ENCODE results near the gene MTX2. TPM values are rescaled to one million over a fixed set of nuclear protein-coding genes. Genes with fewer than 3 reads are reported as not detected.

The MTX2 gene
- total and polyA plus RNA-seq, 2 experiments from 2014 or later = 47.9 to 61.8 TPM

DNA sequence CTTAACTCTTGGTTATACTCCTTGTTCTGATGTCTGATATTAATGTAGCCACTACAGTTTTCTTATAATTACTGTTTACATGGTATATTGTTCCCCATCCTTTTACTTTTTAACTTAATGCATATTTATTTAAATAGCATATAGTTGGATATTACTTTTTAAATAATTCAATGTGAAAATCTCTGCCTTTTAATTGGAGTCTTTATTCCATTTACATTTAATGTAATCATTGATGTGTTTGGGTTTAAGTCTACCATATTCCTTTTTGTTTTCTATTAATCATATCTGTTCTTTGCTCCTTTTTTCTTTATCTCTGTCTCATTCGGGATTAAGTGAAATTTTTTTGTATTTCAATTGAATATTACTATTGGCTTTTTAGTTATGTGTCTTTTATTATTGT lies 109.1 kb downstream of the MTX2 start:
- Histone ChIP-seq H2AFZ (no peak overlapping the region), H3K36me3 (ENCODE audit: low read depth) (no peaks in the 10 kb centered on the region), H3K4me2 (ENCODE audit: unreplicated experiment) (no peak overlapping the region), H3K4me1 (ENCODE audit: insufficient read depth) (no peaks in the 10 kb centered on the region), H3K9ac (no peak overlapping the region), H3K4me3 (no peak overlapping the region), H3K27ac (no peak overlapping the region), H3K9me3 (ENCODE audit: low read depth) (peaks cover 4% of the 10 kb centered on the region), H3K79me2 (ENCODE audit: insufficient read depth) (no peaks in the 10 kb centered on the region), H3K27me3 (replicated peaks; ENCODE audit: insufficient read depth) (no peaks in the 10 kb centered on the region), H3K9me2 (ENCODE audit: insufficient read depth) (no peaks in the 10 kb centered on the region), H3F3A (ENCODE audit: insufficient read depth) (no peaks in the 10 kb centered on the region), H4K20me1 (ENCODE audit: insufficient read depth) (no peaks in the 10 kb centered on the region)
- in situ Hi-C loops (cut with MboI) = no loop called here
- DNase-seq = no peak
- TF ChIP-seq EZH2phosphoT487 (IDR thresholded peaks at IDR 0.05; ENCODE audit: insufficient read depth, low read depth) (no peak), EZH2 (IDR thresholded peaks at IDR 0.05; ENCODE audit: insufficient read depth, poor library complexity, severe bottlenecking) (no peak)
- 62 to 74% methylated on average over 1 of the region's 1 CpG for WGBS, 2 experiments (ENCODE audit: low coverage in 1 of 2, low lambda C conversion rate in 2 of 2, missing lambda C conversion rate in 2 of 2)

DNA sequence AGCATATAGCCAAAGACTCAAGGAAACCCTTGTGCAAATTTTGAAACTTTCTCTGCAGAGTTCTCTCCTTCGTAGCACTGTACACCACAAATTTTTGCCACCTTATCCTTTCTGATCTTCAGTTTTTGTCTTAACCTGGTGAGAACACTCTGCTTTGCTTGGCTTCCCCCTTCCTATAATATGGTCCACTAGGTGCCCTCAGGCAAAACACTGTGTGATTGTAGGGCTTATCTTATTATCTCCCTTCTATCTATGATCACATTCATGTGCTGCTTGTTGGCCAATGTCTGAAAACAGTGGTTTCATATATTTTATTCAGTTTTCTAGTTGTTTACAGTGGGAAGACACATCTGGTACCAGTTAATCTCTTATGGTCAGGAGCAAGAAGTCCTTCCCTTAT lies 111.1 kb downstream of the MTX2 start:
- in situ Hi-C loops (cut with MboI) = no loop called here
- Histone ChIP-seq H3K27me3 (replicated peaks; ENCODE audit: insufficient read depth) (no peaks in the 10 kb centered on the region), H3F3A (ENCODE audit: insufficient read depth) (no peaks in the 10 kb centered on the region), H4K20me1 (ENCODE audit: insufficient read depth) (no peaks in the 10 kb centered on the region), H3K4me1 (ENCODE audit: insufficient read depth) (no peaks in the 10 kb centered on the region), H3K4me3 (no peak overlapping the region), H3K27ac (no peak overlapping the region), H3K36me3 (ENCODE audit: low read depth) (no peaks in the 10 kb centered on the region), H3K4me2 (ENCODE audit: unreplicated experiment) (no peak overlapping the region), H3K9ac (no peak overlapping the region), H3K9me2 (ENCODE audit: insufficient read depth) (no peaks in the 10 kb centered on the region), H3K79me2 (ENCODE audit: insufficient read depth) (no peaks in the 10 kb centered on the region), H2AFZ (no peak overlapping the region), H3K9me3 (ENCODE audit: low read depth) (peaks cover 4% of the 10 kb centered on the region)
- DNase-seq = no peak
- TF ChIP-seq EZH2phosphoT487 (IDR thresholded peaks at IDR 0.05; ENCODE audit: insufficient read depth, low read depth) (no peak), EZH2 (IDR thresholded peaks at IDR 0.05; ENCODE audit: insufficient read depth, poor library complexity, severe bottlenecking) (no peak)
- 33 to 50% methylated on average over 1 of the region's 1 CpG for WGBS, 2 experiments (ENCODE audit: low coverage in 1 of 2, low lambda C conversion rate in 2 of 2, missing lambda C conversion rate in 2 of 2)

DNA sequence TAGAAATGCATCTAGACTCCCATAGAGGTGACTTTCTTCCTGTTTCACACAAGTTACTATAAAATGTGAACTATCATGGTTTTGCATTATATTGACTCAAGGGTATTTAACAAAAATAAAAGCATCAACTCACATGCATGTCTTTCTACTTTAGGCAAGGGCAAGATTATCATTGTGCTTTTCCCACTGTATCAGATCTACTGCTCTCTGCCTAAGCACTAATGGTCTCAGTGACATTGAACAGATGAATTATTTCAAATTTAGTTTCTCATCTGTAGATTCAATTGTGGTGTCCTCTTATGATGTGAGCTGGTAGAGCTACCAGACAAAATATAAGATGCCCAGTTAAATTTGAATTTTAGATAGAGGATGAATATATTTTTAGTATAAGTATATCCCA lies 113.9 kb downstream of the MTX2 start:
- no peak for DNase-seq
- no peaks in the 10 kb centered on the region for H3F3A ChIP-seq (ENCODE audit: insufficient read depth)
- H3K36me3 ChIP-seq (ENCODE audit: low read depth) = no peaks in the 10 kb centered on the region
- in situ Hi-C loops (cut with MboI) = no loop called here
- no peak overlapping the region for H2AFZ ChIP-seq
- H3K4me1 ChIP-seq (ENCODE audit: insufficient read depth) = no peaks in the 10 kb centered on the region
- H3K79me2 ChIP-seq (ENCODE audit: insufficient read depth) = no peaks in the 10 kb centered on the region
- H3K4me3 ChIP-seq = no peak overlapping the region
- peaks cover 4% of the 10 kb centered on the region for H3K9me3 ChIP-seq (ENCODE audit: low read depth)
- H3K27me3 ChIP-seq (replicated peaks; ENCODE audit: insufficient read depth) = no peaks in the 10 kb centered on the region
- H3K9ac ChIP-seq = no peak overlapping the region
- no peak overlapping the region for H3K27ac ChIP-seq
- no peaks in the 10 kb centered on the region for H3K9me2 ChIP-seq (ENCODE audit: insufficient read depth)
- no peaks in the 10 kb centered on the region for H4K20me1 ChIP-seq (ENCODE audit: insufficient read depth)
- H3K4me2 ChIP-seq (ENCODE audit: unreplicated experiment) = no peak overlapping the region
- TF ChIP-seq EZH2 (IDR thresholded peaks at IDR 0.05; ENCODE audit: insufficient read depth, poor library complexity, severe bottlenecking) (no peak), EZH2phosphoT487 (IDR thresholded peaks at IDR 0.05; ENCODE audit: insufficient read depth, low read depth) (no peak)

DNA sequence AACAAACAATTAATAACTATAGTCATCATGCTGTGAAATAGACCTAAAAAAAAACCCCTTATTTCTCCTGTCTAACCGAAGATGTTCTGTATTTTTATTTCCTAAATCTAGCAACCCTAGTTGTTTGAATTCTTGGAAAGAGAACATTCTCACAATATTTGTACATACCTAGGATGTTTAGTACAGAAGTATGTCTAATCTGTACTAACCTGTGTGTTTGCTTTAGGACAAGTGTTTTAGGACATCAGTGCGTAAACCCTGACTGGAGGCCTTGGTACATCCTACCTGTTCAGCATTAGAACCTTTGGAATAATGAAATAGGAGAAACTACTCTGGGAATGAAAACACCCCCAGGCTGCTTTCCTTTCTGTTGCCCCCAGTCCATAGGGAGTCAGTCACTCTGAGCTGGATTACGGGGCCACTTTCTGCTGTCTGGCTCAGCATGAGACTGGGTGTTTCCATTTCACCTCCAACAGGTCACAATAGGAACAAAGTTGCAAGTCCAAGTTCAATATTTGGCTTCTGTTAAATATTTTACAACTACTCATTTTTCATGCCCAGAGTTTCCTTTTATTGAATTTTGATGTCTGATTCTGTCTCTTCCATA lies 114.7 kb downstream of the MTX2 start:
- H3K27me3 ChIP-seq (replicated peaks; ENCODE audit: insufficient read depth) = no peaks in the 10 kb centered on the region
- in situ Hi-C loops (cut with MboI) = no loop called here
- H4K20me1 ChIP-seq (ENCODE audit: insufficient read depth) = no peaks in the 10 kb centered on the region
- 0 out of 2 replicates have a peak, but pooled peaks cover 1% of the 10 kb centered on the region for H3K4me1 ChIP-seq (ENCODE audit: insufficient read depth)
- no peaks in the 10 kb centered on the region for H3K36me3 ChIP-seq (ENCODE audit: low read depth)
- no peak overlapping the region for H3K4me3 ChIP-seq
- H3K4me2 ChIP-seq (ENCODE audit: unreplicated experiment) = no peak overlapping the region
- no peak overlapping the region for H2AFZ ChIP-seq
- WGBS, 2 experiments (ENCODE audit: low coverage in 1 of 2, low lambda C conversion rate in 2 of 2, missing lambda C conversion rate in 2 of 2) = 61 to 62% methylated on average over 3 of the region's 3 CpGs
- H3K9me2 ChIP-seq (ENCODE audit: insufficient read depth) = no peaks in the 10 kb centered on the region
- no peak for DNase-seq
- TF ChIP-seq EZH2 (IDR thresholded peaks at IDR 0.05; ENCODE audit: insufficient read depth, poor library complexity, severe bottlenecking) (no peak), EZH2phosphoT487 (IDR thresholded peaks at IDR 0.05; ENCODE audit: insufficient read depth, low read depth) (no peak)
- no peak overlapping the region for H3K9ac ChIP-seq
- H3K27ac ChIP-seq = no peak overlapping the region
- no peaks in the 10 kb centered on the region for H3F3A ChIP-seq (ENCODE audit: insufficient read depth)
- H3K9me3 ChIP-seq (ENCODE audit: low read depth) = peaks cover 4% of the 10 kb centered on the region
- no peaks in the 10 kb centered on the region for H3K79me2 ChIP-seq (ENCODE audit: insufficient read depth)
